Measurements from ENCODE around the gene GNA14.

DNA sequence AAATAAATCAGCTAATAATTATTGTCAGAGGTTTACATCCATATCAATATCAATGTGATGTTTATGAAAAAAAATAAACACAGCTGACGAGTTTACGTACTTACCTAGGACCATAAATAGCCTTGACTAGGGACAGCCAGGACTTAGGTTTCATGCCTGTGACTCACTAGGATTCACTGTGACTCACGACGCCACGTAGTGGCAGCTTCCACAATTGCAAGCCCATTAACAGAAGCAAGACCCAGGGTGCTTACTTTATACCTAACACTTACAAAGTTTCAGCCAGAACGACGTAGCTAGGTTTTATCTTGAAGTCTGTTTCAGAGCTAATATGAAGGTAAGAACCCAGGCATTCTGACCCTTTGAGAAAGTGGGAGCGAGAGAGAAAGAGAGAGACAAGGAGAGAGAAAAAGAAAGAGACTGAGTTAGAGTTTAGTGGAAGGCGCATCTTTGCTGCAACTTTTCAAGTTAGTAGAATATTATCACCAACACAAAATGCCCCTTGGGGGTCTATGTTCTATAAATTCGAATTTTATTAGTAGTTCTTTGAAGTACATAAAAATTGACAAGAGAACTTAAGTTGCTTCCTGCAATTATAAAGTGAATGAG is 191.2 kb downstream of the GNA14 start:
- TF ChIP-seq, protein P1, sequence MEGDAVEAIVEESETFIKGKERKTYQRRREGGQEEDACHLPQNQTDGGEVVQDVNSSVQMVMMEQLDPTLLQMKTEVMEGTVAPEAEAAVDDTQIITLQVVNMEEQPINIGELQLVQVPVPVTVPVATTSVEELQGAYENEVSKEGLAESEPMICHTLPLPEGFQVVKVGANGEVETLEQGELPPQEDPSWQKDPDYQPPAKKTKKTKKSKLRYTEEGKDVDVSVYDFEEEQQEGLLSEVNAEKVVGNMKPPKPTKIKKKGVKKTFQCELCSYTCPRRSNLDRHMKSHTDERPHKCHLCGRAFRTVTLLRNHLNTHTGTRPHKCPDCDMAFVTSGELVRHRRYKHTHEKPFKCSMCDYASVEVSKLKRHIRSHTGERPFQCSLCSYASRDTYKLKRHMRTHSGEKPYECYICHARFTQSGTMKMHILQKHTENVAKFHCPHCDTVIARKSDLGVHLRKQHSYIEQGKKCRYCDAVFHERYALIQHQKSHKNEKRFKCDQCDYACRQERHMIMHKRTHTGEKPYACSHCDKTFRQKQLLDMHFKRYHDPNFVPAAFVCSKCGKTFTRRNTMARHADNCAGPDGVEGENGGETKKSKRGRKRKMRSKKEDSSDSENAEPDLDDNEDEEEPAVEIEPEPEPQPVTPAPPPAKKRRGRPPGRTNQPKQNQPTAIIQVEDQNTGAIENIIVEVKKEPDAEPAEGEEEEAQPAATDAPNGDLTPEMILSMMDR (conservative IDR thresholded peaks at IDR 0.05; ENCODE audit: low read depth, low read length), result peak; percentile 74
- no peak for TF ChIP-seq EZH2 (IDR thresholded peaks at IDR 0.05; ENCODE audit: low read length, unreplicated experiment)

All from PC-3 (cell line).